ENCODE measurements around the gene MFSD2B. TPM values are rescaled to one million over a fixed set of nuclear protein-coding genes. Genes with fewer than 3 reads are reported as not detected.

Gene MFSD2B
- 1.1 TPM for polyA plus RNA-seq (2013, experiment 1 of 2)
- 0.81 TPM for polyA plus RNA-seq (2013, experiment 2 of 2)

GRCh38 chr2:24009680-24010476, at the start of gene MFSD2B:
Gene MFSD2B, plus strand, starts transcription at chr2:24010085. Its CDS starts 12 bp downstream, at chr2:24010097.
- WGBS, 2 experiments (ENCODE audit: insufficient coverage in 2 of 2), result 23 to 26% methylated on average over 53 to 55 of the region's 75 CpGs
- Histone ChIP-seq H3K4me3 (ENCODE audit: extremely low read depth, insufficient read depth, low read length, poor library complexity, severe bottlenecking) (peak within 1 kb of the TSS; percentile 29), H3K27ac (ENCODE audit: low read depth, low read length, severe bottlenecking) (no peak within 1 kb of the TSS), H3K9me3 (ENCODE audit: control insufficient read depth, low read length) (no peaks in the 10 kb centered on the region), H3K4me1 (ENCODE audit: control insufficient read depth, insufficient read depth, low read length, poor library complexity, severe bottlenecking) (peaks cover 13% of the 10 kb centered on the region), H3K36me3 (ENCODE audit: control insufficient read depth, insufficient read depth, low read length) (no peaks in the 10 kb centered on the region)

- Histone ChIP-seq H3K4me1 (ENCODE audit: control insufficient read depth, insufficient read depth, low read length, poor library complexity, severe bottlenecking) (no peaks in the 10 kb centered on the region), H3K36me3 (ENCODE audit: control insufficient read depth, insufficient read depth, low read length) (peaks cover 36% of the 10 kb centered on the region), H3K27ac (ENCODE audit: low read depth, low read length, severe bottlenecking) (no peak overlapping the region), H3K9me3 (ENCODE audit: control insufficient read depth, low read length) (no peaks in the 10 kb centered on the region), H3K4me3 (ENCODE audit: extremely low read depth, insufficient read depth, low read length, poor library complexity, severe bottlenecking) (no peak overlapping the region)
- 100% methylated on average over 1 of the region's 4 CpGs for WGBS, 2 experiments (ENCODE audit: insufficient coverage in 2 of 2)
These were observed 42.0 kb upstream of the MFSD2B start for GRCh38 chr2:23967846-23968245.

GRCh38 chr2:23976883-23977282, 33.0 kb upstream of the MFSD2B start:
- no peak overlapping the region for H3K4me3 ChIP-seq (ENCODE audit: extremely low read depth, insufficient read depth, low read length, poor library complexity, severe bottlenecking)
- peaks cover 58% of the 10 kb centered on the region for H3K36me3 ChIP-seq (ENCODE audit: control insufficient read depth, insufficient read depth, low read length)
- no peaks in the 10 kb centered on the region for H3K9me3 ChIP-seq (ENCODE audit: control insufficient read depth, low read length)
- H3K27ac ChIP-seq (ENCODE audit: low read depth, low read length, severe bottlenecking), result no peak overlapping the region
- 96 to 97% methylated on average over 7 of the region's 8 CpGs for WGBS, 2 experiments (ENCODE audit: insufficient coverage in 2 of 2)
- H3K4me1 ChIP-seq (ENCODE audit: control insufficient read depth, insufficient read depth, low read length, poor library complexity, severe bottlenecking), result no peaks in the 10 kb centered on the region

GRCh38 chr2:23988371-23988770, 21.5 kb upstream of the MFSD2B start:
- peaks cover 49% of the 10 kb centered on the region for H3K36me3 ChIP-seq (ENCODE audit: control insufficient read depth, insufficient read depth, low read length)
- no peak overlapping the region for H3K27ac ChIP-seq (ENCODE audit: low read depth, low read length, severe bottlenecking)
- no peak overlapping the region for H3K4me3 ChIP-seq (ENCODE audit: extremely low read depth, insufficient read depth, low read length, poor library complexity, severe bottlenecking)
- no peaks in the 10 kb centered on the region for H3K4me1 ChIP-seq (ENCODE audit: control insufficient read depth, insufficient read depth, low read length, poor library complexity, severe bottlenecking)
- no CpG with 5 or more reads among the region's 2 CpGs for WGBS, 2 experiments (ENCODE audit: insufficient coverage in 2 of 2)
- no peaks in the 10 kb centered on the region for H3K9me3 ChIP-seq (ENCODE audit: control insufficient read depth, low read length)

- Histone ChIP-seq H3K4me3 (ENCODE audit: extremely low read depth, insufficient read depth, low read length, poor library complexity, severe bottlenecking) (no peak overlapping the region), H3K36me3 (ENCODE audit: control insufficient read depth, insufficient read depth, low read length) (peaks cover 32% of the 10 kb centered on the region), H3K4me1 (ENCODE audit: control insufficient read depth, insufficient read depth, low read length, poor library complexity, severe bottlenecking) (no peaks in the 10 kb centered on the region), H3K9me3 (ENCODE audit: control insufficient read depth, low read length) (no peaks in the 10 kb centered on the region), H3K27ac (ENCODE audit: low read depth, low read length, severe bottlenecking) (no peak overlapping the region)
- no CpG with 5 or more reads among the region's 1 CpG for whole genome bisulfite sequencing, 2 experiments (ENCODE audit: insufficient coverage in 2 of 2)
These were observed 17.0 kb upstream of the MFSD2B start for GRCh38 chr2:23992931-23993330.

GRCh38 chr2:23993736-23994269, 16.1 kb upstream of the MFSD2B start:
- WGBS, 2 experiments (ENCODE audit: insufficient coverage in 2 of 2), result 88 to 97% methylated on average over 5 to 8 of the region's 8 CpGs
- Histone ChIP-seq H3K4me3 (ENCODE audit: extremely low read depth, insufficient read depth, low read length, poor library complexity, severe bottlenecking) (no peak overlapping the region), H3K9me3 (ENCODE audit: control insufficient read depth, low read length) (no peaks in the 10 kb centered on the region), H3K4me1 (ENCODE audit: control insufficient read depth, insufficient read depth, low read length, poor library complexity, severe bottlenecking) (no peaks in the 10 kb centered on the region), H3K36me3 (ENCODE audit: control insufficient read depth, insufficient read depth, low read length) (peaks cover 27% of the 10 kb centered on the region), H3K27ac (ENCODE audit: low read depth, low read length, severe bottlenecking) (no peak overlapping the region)

GRCh38 chr2:23994567-23994966, 15.3 kb upstream of the MFSD2B start:
- no peaks in the 10 kb centered on the region for H3K4me1 ChIP-seq (ENCODE audit: control insufficient read depth, insufficient read depth, low read length, poor library complexity, severe bottlenecking)

GRCh38 chr2:24007693-24008092, 2.2 kb upstream of the MFSD2B start:
- Histone ChIP-seq H3K4me1 (ENCODE audit: control insufficient read depth, insufficient read depth, low read length, poor library complexity, severe bottlenecking) (peaks cover 5% of the 10 kb centered on the region), H3K36me3 (ENCODE audit: control insufficient read depth, insufficient read depth, low read length) (peaks cover 1% of the 10 kb centered on the region), H3K9me3 (ENCODE audit: control insufficient read depth, low read length) (no peaks in the 10 kb centered on the region), H3K27ac (ENCODE audit: low read depth, low read length, severe bottlenecking) (no peak overlapping the region), H3K4me3 (ENCODE audit: extremely low read depth, insufficient read depth, low read length, poor library complexity, severe bottlenecking) (no peak overlapping the region)

More at GRCh38 chr2:23994567-23994966, 15.3 kb upstream of the MFSD2B start:
- H3K27ac ChIP-seq (ENCODE audit: low read depth, low read length, severe bottlenecking), result no peak overlapping the region
- peaks cover 25% of the 10 kb centered on the region for H3K36me3 ChIP-seq (ENCODE audit: control insufficient read depth, insufficient read depth, low read length)
- H3K9me3 ChIP-seq (ENCODE audit: control insufficient read depth, low read length), result no peaks in the 10 kb centered on the region
- no peak overlapping the region for H3K4me3 ChIP-seq (ENCODE audit: extremely low read depth, insufficient read depth, low read length, poor library complexity, severe bottlenecking)
- no CpG with 5 or more reads among the region's 1 CpG for WGBS, 2 experiments (ENCODE audit: insufficient coverage in 2 of 2)

GRCh38 chr2:24008672-24009366, 1.1 kb upstream of the MFSD2B start:
- Histone ChIP-seq H3K27ac (ENCODE audit: low read depth, low read length, severe bottlenecking) (no peak overlapping the region), H3K4me1 (ENCODE audit: control insufficient read depth, insufficient read depth, low read length, poor library complexity, severe bottlenecking) (peaks cover 13% of the 10 kb centered on the region), H3K4me3 (ENCODE audit: extremely low read depth, insufficient read depth, low read length, poor library complexity, severe bottlenecking) (no peak overlapping the region), H3K36me3 (ENCODE audit: control insufficient read depth, insufficient read depth, low read length) (no peaks in the 10 kb centered on the region), H3K9me3 (ENCODE audit: control insufficient read depth, low read length) (no peaks in the 10 kb centered on the region)
- WGBS, 2 experiments (ENCODE audit: insufficient coverage in 2 of 2), result 79 to 81% methylated on average over 11 to 12 of the region's 13 CpGs

- Histone ChIP-seq H3K36me3 (ENCODE audit: control insufficient read depth, insufficient read depth, low read length) (no peaks in the 10 kb centered on the region), H3K9me3 (ENCODE audit: control insufficient read depth, low read length) (no peaks in the 10 kb centered on the region), H3K27ac (ENCODE audit: low read depth, low read length, severe bottlenecking) (no peak overlapping the region), H3K4me1 (ENCODE audit: control insufficient read depth, insufficient read depth, low read length, poor library complexity, severe bottlenecking) (peaks cover 13% of the 10 kb centered on the region), H3K4me3 (ENCODE audit: extremely low read depth, insufficient read depth, low read length, poor library complexity, severe bottlenecking) (no peak overlapping the region)
- WGBS, 2 experiments (ENCODE audit: insufficient coverage in 2 of 2), result 85 to 89% methylated on average over 9 of the region's 9 CpGs
These were observed 562 bp upstream of the MFSD2B start for GRCh38 chr2:24009367-24009679.

Measured in mesodermal cell (in vitro differentiated cells).